ENCODE data around the gene KIRREL2.
"Not testable (repeated sequence)": the region's sequence is repeated elsewhere in the genome, so short reads cannot be mapped to it uniquely, and the experiment has no call there.

KIRREL2 gene

DNA sequence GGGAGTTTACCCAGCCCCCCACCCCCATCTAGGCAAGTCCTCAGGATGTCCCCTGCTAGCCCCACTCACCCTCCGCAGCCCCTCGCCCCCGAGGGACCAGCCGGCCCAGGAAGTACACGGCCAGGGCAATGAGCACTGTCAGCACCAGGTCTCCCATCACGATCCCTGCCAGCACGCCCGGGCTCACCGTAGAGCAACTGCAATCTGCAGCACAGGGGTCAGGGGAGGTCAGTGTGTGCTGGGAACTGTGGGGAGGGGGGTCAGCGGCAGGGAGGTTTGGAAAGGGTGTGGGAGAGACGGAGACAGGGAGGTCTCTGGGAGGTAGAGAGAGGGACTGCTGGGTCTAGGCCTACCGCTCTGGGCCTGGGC, 50.6 kb downstream of the KIRREL2 start:
- no peak for TF ChIP-seq GATA1 (IDR thresholded peaks at IDR 0.05; ENCODE audit: low read depth, low read length)
- TF ChIP-seq POLR2A (IDR thresholded peaks at IDR 0.05; ENCODE audit: low read length): no peak
- no peak for DNase-seq

DNA sequence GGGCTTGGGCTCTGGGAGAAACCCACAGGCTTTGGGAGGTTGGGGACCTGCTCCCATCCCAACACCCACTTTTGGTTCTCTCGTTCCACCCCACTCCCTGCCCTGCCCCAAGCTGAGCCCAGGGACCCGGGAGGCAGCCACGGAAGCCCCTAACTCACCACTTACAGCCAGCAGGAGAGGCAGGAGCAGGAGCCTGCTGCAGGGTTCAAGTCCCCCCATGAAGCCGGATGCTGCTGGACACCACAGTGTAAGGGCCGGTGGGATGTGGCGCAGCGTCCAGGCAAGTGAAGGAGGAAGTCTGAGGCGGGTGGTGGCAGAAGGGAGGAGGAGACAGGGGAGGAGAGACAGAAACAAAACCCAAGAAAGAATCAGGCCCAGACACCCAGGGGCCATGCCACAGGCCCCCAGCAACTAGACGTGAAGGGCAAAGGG, 51.3 kb downstream of the KIRREL2 start, which contains the start of gene TYROBP:
Gene TYROBP (minus strand): TSS at position 286 of the 432 bp plus-strand sequence. CDS start 67 bp downstream, at position 219.
- TF ChIP-seq POLR2A (IDR thresholded peaks at IDR 0.05; ENCODE audit: low read length) (no peak), GATA1 (IDR thresholded peaks at IDR 0.05; ENCODE audit: low read depth, low read length) (no peak)
- DNase-seq: no peak

DNA sequence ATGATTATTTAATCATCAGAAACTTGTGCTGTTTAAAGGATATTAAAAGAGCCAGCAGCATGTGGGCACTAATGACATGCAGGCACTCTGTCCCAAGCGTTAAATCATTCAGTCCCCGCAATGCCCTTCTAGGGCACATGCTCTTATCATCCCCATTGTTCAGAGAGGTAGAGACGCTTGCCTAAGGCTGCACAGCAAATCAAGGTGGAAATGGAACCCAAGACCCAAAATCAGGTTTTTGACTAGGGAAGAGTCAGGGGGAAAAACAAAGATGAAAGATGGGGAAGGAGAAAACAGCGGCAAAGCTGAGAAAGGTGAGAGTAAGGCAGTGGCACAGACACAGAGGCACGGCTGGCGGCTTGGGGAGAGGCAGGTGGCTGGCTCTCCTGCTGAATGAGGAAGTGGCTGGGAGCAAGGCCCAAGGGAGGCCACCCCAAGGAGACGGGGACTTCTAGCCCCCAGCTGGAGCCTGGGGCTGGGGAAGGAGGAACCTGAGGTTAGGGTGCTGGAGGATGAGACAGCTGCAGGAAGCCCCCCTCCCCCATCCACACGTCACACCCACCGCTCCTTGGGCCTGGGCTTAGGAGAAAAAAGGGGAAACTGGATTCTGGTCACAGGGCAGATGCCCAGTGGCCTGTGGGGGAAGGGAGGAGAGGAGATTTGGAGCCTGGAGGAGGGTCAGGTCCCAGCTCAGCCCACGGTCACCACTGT, 52.4 kb downstream of the KIRREL2 start:
- TF ChIP-seq GATA1 (IDR thresholded peaks at IDR 0.05; ENCODE audit: low read depth, low read length): no peak
- TF ChIP-seq POLR2A (IDR thresholded peaks at IDR 0.05; ENCODE audit: low read length): no peak
- no peak for DNase-seq

DNA sequence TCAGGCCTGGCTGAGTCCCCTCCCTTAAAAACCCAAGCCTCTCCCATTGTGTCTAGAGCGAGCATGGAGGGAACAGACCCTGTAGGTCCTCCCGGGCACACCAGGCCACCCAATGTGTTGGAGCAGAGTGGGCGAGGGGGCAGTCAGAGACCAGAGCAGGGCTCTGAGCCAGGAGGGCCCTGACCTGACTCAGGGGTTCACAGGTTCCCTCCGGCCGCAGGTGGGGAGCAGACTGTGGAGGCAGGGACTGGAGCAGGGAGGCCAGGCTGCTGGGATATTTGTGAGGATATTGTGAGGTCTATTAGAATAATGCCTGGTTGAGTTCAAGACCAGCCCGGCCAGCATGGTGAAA, 52.9 kb downstream of the KIRREL2 start:
- TF ChIP-seq GATA1 (IDR thresholded peaks at IDR 0.05; ENCODE audit: low read depth, low read length) (no peak), POLR2A (IDR thresholded peaks at IDR 0.05; ENCODE audit: low read length) (no peak)
- no peak for DNase-seq

DNA sequence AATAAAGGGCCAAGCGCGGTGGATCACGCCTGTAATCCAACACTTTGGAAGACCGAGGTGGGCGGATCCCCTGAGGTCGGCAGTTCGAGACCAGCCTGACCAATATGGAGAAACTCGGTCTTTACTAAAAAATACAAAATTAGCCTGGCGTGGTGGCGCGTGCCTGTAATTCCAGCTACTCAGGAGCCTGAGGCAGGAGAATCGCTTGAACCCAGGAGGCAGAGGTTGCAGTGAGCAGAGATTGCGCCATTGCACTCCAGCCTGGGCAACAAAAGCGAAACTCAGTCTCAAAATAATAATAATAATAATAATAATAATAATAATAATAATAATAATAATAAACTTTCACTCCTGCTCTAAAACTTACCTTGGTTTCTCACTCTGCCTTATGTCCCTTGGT, 53.6 kb downstream of the KIRREL2 start:
- not testable (repeated sequence) for DNase-seq

DNA sequence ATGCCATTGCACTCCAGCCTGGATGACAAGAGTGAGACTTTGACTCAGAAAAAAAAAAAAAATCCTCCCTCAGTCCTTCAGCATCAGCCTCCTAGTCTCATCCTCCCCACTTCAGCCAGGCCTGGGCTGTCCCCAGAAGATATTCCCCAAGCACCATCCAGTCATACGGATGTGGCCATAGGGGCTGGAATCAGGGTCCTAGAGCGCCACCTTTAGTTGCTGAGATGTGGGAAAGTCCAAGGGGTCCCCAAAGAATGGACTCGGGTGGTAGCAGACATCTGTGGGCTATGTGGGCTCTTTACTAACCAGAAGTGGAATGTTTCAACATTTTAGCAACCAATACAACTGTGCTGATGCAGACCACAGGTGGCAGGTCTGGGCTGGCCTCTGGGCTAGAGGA, 54.5 kb downstream of the KIRREL2 start:
- no peak for TF ChIP-seq POLR2A (IDR thresholded peaks at IDR 0.05; ENCODE audit: low read length)
- no peak for TF ChIP-seq GATA1 (IDR thresholded peaks at IDR 0.05; ENCODE audit: low read depth, low read length)
- no peak for DNase-seq

DNA sequence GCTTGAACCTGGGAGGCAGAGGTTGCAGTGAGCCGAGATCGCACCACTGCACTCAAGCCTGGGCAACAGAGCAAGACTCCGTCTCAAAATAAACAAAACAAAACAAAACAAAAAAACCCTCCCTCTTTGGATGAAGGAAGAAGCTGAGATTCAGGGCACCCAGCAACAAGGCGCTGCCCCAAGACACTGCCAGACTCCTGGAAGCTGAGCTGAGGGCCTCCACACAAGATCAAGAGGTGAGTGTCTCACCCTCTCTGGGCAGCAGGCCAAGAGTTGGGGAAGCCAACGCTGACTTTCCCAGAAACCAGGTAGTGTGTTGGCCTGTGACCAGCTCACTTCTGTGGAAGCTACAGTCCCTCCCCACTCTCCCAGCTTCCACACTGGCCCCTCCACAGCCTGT, 55.1 kb downstream of the KIRREL2 start:
- DNase-seq: no peak
- TF ChIP-seq POLR2A (IDR thresholded peaks at IDR 0.05; ENCODE audit: low read length): no peak
- TF ChIP-seq GATA1 (IDR thresholded peaks at IDR 0.05; ENCODE audit: low read depth, low read length): no peak

DNA sequence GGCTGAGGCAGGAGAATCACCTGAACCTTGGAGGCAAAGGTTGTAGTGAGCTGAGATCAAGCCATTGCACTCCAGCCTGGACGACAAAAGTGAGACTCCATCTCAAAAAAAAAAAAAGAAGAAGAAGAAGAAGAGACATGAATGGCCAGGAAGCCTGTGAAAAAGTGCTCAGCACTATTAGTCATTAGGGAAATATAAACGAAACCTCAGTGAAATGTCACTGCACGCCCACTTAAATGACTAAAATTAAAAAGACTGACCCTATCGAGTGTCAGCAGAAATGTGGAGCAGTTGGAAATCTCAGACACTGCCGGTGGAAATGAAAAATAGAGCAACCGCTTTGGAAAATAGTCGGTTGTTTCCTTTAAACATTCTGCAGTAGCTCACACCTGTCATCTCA, 56.9 kb downstream of the KIRREL2 start:
- no peak for DNase-seq
- TF ChIP-seq POLR2A (IDR thresholded peaks at IDR 0.05; ENCODE audit: low read length) (no peak), GATA1 (IDR thresholded peaks at IDR 0.05; ENCODE audit: low read depth, low read length) (no peak)

DNA sequence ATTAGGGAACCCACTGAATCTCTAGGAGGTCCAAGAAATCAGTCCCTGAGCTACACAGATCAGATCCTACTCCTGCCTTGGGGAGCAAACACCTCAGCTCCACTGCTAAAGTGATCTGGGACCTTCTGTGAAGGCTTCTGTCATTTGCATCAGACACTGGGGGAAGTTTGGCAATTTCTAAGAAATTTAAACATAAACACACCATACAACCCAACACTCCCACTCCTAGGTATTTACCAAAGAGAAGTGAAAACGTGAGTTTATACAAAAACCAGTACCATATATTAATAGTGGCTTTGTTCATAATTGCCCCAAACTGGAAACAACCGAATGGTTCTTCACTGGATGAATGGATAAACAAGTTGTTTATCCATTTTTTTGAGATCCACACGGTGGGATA, 58.7 kb downstream of the KIRREL2 start:
- TF ChIP-seq GATA1 (IDR thresholded peaks at IDR 0.05; ENCODE audit: low read depth, low read length) (no peak), POLR2A (IDR thresholded peaks at IDR 0.05; ENCODE audit: low read length) (no peak)
- DNase-seq: no peak

Measured in erythroblast (primary cell).